ENCODE measurements around the gene CDC6.

DNA sequence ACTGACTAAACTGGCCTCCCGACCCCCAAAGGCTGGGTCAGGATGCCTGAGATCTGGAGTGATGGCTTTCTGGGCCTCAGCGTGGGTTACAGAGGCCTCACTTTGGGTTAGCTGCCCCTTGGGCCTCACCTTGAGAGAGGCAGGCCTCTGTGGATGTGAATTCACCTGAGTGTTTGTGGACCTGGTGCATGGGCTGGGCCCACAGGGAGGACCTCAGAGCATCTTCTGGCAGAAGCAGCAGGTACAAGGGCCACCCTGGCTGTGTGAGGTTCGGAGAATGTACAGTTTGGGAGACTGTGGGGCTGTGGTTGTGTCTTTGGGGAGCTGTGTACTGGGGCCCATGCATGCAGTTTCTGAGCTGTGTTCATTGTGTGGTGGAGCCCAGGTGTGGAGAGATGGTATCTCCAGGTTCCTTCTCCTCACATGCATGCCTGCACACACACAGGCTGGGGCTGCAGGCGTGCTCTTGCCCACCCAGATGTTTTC lies 39.6 kb downstream of the CDC6 start:
- TF ChIP-seq, protein P1, sequence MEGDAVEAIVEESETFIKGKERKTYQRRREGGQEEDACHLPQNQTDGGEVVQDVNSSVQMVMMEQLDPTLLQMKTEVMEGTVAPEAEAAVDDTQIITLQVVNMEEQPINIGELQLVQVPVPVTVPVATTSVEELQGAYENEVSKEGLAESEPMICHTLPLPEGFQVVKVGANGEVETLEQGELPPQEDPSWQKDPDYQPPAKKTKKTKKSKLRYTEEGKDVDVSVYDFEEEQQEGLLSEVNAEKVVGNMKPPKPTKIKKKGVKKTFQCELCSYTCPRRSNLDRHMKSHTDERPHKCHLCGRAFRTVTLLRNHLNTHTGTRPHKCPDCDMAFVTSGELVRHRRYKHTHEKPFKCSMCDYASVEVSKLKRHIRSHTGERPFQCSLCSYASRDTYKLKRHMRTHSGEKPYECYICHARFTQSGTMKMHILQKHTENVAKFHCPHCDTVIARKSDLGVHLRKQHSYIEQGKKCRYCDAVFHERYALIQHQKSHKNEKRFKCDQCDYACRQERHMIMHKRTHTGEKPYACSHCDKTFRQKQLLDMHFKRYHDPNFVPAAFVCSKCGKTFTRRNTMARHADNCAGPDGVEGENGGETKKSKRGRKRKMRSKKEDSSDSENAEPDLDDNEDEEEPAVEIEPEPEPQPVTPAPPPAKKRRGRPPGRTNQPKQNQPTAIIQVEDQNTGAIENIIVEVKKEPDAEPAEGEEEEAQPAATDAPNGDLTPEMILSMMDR (conservative IDR thresholded peaks at IDR 0.05; ENCODE audit: low read length): no peak
- no peak for TF ChIP-seq EZH2phosphoT487 (IDR thresholded peaks at IDR 0.05; ENCODE audit: borderline replicate concordance)
